Calu3 (cell line): ENCODE results near the gene PBX1. TPM values are rescaled to one million over a fixed set of nuclear protein-coding genes. Genes with fewer than 3 reads are reported as not detected.

Source experiments
- BruUV-seq: library from RNA; stranded (reverse); fragments of 400-500 nt; replicated peaks from 2 replicates; lab custom pipeline; 2021; lab: Mats Ljungman, UMichigan
- CTCF ChIA-PET: fragments of 300-600 bp; sonication (Branson Sonifier 250); formaldehyde crosslinking; loops from one replicate; lab custom pipeline; 2022; ENCODE audit warnings: antibody characterized with exemption; lab: Charles Lee
- DNase-seq: peaks from one replicate; pipeline ENCODE4 v3.0.0; 2022
- H3K27ac Mint-ChIP-seq: one replicate; pipeline ENCODE4 v1.8.0; 2022; ENCODE audit warnings: mixed read lengths; ENCODE audit not compliant: unreplicated experiment
- H3K27me3 Mint-ChIP-seq: one replicate; pipeline ENCODE4 v1.8.0; 2022; ENCODE audit warnings: mixed read lengths; ENCODE audit not compliant: unreplicated experiment
- H3K36me3 Mint-ChIP-seq: one replicate; pipeline ENCODE4 v1.8.0; 2022; ENCODE audit warnings: mild to moderate bottlenecking, moderate library complexity, mixed read lengths; ENCODE audit not compliant: insufficient read depth, unreplicated experiment
- H3K4me1 Mint-ChIP-seq: one replicate; pipeline ENCODE4 v1.8.0; 2022; ENCODE audit warnings: mild to moderate bottlenecking, low read depth, mixed read lengths; ENCODE audit not compliant: unreplicated experiment
- H3K4me3 Mint-ChIP-seq: one replicate; pipeline ENCODE4 v1.8.0; 2022; ENCODE audit warnings: mild to moderate bottlenecking, low read depth, moderate library complexity, mixed read lengths; ENCODE audit not compliant: unreplicated experiment
- H3K9me3 Mint-ChIP-seq: one replicate; pipeline ENCODE4 v1.8.0; 2022; ENCODE audit warnings: low read depth, mixed read lengths; ENCODE audit not compliant: unreplicated experiment
- CTCF ChIP-seq: fragments of 200-600 bp; IDR thresholded peaks from one replicate; pipeline ENCODE4 v1.8.0; 2022; ENCODE audit warnings: antibody characterized with exemption; ENCODE audit not compliant: unreplicated experiment
- intact Hi-C: fragments of 100-400 bp; cut with micrococcal nuclease; formaldehyde crosslinking; loops from one replicate; pipeline ENCODE4 v1.10.0; 2022; ENCODE audit not compliant: unreplicated experiment
- total RNA-seq: library from RNA; stranded (reverse); gene quantifications from 2 replicates; pipeline ENCODE4 v1.2.3, GENCODE V29; 2022

Gene PBX1
- total RNA-seq, 1 experiment from 2014 or later = 22.5 TPM

- Mint-ChIP-seq H3K4me3 (no peak overlapping the region), H3K27ac (no peak overlapping the region), H3K9me3 (no peaks in the 10 kb centered on the region), H3K36me3 (no peaks in the 10 kb centered on the region), H3K4me1 (peaks cover 43% of the 10 kb centered on the region), H3K27me3 (no peaks in the 10 kb centered on the region)
- no peak for TF ChIP-seq CTCF
- DNase-seq = no peak
- no TSS peak for BruUV-seq
- intact Hi-C loops = no loop called here
- CTCF ChIA-PET = interaction anchor here (0.6 kb wide), 1 partner anchor 260 kb away, joined by 3 read pairs; no protein-coding TSS in a partner anchor
Observed at GRCh38 chr1:164638492-164639202, 79.7 kb downstream of the PBX1 start.

- H3K36me3 Mint-ChIP-seq = no peaks in the 10 kb centered on the region
- H3K4me3 Mint-ChIP-seq = no peak overlapping the region
- H3K27ac Mint-ChIP-seq = no peak overlapping the region
- no peak for DNase-seq
- H3K9me3 Mint-ChIP-seq = no peaks in the 10 kb centered on the region
- TF ChIP-seq CTCF = no peak
- BruUV-seq = no TSS peak
- CTCF ChIA-PET = no interaction called here
- intact Hi-C loops = no loop called here
- H3K27me3 Mint-ChIP-seq = no peaks in the 10 kb centered on the region
- H3K4me1 Mint-ChIP-seq = peaks cover 51% of the 10 kb centered on the region
Observed at GRCh38 chr1:164640686-164641352, 81.8 kb downstream of the PBX1 start.

- no TSS peak for BruUV-seq
- CTCF ChIA-PET = no interaction called here
- no peak for DNase-seq
- intact Hi-C loops = no loop called here
- peaks cover 49% of the 10 kb centered on the region for H3K4me1 Mint-ChIP-seq
- no peaks in the 10 kb centered on the region for H3K36me3 Mint-ChIP-seq
- no peaks in the 10 kb centered on the region for H3K9me3 Mint-ChIP-seq
- H3K27me3 Mint-ChIP-seq = no peaks in the 10 kb centered on the region
- H3K27ac Mint-ChIP-seq = no peak overlapping the region
- no peak for TF ChIP-seq CTCF
- H3K4me3 Mint-ChIP-seq = no peak overlapping the region
Observed at GRCh38 chr1:164641353-164641730, 82.4 kb downstream of the PBX1 start.

GRCh38 chr1:164643018-164643417 lies 84.0 kb downstream of the PBX1 start:
- H3K27me3 Mint-ChIP-seq = no peaks in the 10 kb centered on the region
- H3K36me3 Mint-ChIP-seq = no peaks in the 10 kb centered on the region
- CTCF ChIA-PET = no interaction called here

More at GRCh38 chr1:164643018-164643417, 84.0 kb downstream of the PBX1 start:
- DNase-seq = no peak
- Mint-ChIP-seq H3K9me3 (no peaks in the 10 kb centered on the region), H3K4me3 (no peak overlapping the region), H3K27ac (no peak overlapping the region), H3K4me1 (peaks cover 43% of the 10 kb centered on the region)
- no TSS peak for BruUV-seq
- intact Hi-C loops = no loop called here
- no peak for TF ChIP-seq CTCF
